NCI-H460 (cell line): ENCODE measurements around the gene CCDC51. TPM values are rescaled to one million over a fixed set of nuclear protein-coding genes. Genes with fewer than 3 reads are reported as not detected.

Experiments
- DNase-seq: peaks from one replicate; pipeline ENCODE4 v3.0.0-alpha.2; 2016; ENCODE audit warnings: low read depth; ENCODE audit errors: extremely low read depth
- total RNA-seq: library from RNA; depleted of rRNA; stranded (reverse); fragments of >200 nt; shearing (Covaris generic); gene quantifications from 2 replicates; pipeline ENCODE4 v1.2.3, GENCODE V29; 2014; rRNA removed

CCDC51 gene
- total RNA-seq, 1 experiment from 2014 or later, result 20.5 TPM

DNA sequence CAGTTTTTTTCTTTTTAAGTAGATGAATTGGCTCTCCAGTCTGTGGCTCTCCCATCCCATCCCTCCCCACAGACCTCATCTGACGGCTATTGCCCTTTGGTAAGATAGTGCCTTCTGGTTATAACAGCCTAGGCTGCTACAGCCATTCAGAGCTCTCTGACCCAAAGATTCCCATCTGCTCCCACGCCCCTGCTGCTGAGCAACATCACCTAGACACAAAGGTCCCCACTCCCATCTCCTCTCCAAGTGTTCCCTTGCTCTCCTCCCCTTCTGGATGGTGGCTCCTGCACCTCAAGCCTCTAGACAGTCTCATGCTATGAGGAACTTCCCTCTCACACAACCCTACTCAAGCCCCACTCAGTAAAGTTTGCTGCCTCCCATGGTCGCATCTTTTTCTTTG lies 44.2 kb downstream of the CCDC51 start:
- no peak for DNase-seq

- DNase-seq, result no peak
Observed at GRCh38 chr3:48394391-48394790, 45.5 kb downstream of the CCDC51 start.

- DNase-seq, result no peak
Observed at GRCh38 chr3:48388966-48389365, 51.0 kb downstream of the CCDC51 start.

DNA sequence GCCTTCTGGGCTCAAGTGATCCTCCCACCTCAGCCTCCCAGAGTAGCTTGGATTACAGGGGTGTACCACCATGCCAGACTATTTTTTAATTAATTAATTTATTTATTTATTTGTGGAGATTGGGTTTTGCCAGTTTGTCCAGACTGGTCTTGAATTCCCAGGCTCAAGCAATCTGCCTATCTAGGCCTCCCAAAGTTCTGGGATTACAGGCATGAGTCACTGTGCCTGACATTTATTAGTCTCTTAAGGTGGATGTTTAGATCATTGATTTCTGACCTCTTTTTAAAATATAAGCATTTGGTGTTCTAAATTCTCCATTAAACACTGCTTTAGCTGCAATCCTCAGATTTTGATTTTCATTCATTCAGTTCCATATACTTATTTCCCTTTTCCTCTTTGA lies 52.3 kb downstream of the CCDC51 start:
- no peak for DNase-seq

Other genes with a start within 250 kb of the CCDC51 start
- gene CAMP, start 216.6 kb downstream of the CCDC51 start, total RNA-seq, result not detected in 2 replicates
- 4.3 and 4.7 TPM in 2 replicates for gene ZNF589, start 199.0 kb downstream of the CCDC51 start, total RNA-seq
- 20.6 and 24.5 TPM in 2 replicates for gene NME6, start 138.8 kb downstream of the CCDC51 start, total RNA-seq
- not detected in 2 replicates for gene SPINK8, start 106.5 kb downstream of the CCDC51 start, total RNA-seq
- not detected in 2 replicates for gene FBXW12, start 67.9 kb downstream of the CCDC51 start, total RNA-seq
- gene PLXNB1, start 10.0 kb downstream of the CCDC51 start, total RNA-seq, result 4.3 and 5.6 TPM in 2 replicates
- 392 and 447 TPM in 2 replicates for gene TMA7, start 138 bp upstream of the CCDC51 start, total RNA-seq
- 5.6 and 5.9 TPM in 2 replicates for gene ATRIP, start 6.6 kb upstream of the CCDC51 start, total RNA-seq
- 124 and 139 TPM in 2 replicates for gene SHISA5, start 64.1 kb upstream of the CCDC51 start, total RNA-seq
- gene PFKFB4, start 116.7 kb upstream of the CCDC51 start, total RNA-seq, result 5.7 and 6.8 TPM in 2 replicates
- not detected in 2 replicates for gene UCN2, start 123.7 kb upstream of the CCDC51 start, total RNA-seq
- gene COL7A1, start 155.2 kb upstream of the CCDC51 start, total RNA-seq, result 0.63 and 4.2 TPM in 2 replicates
- gene UQCRC1, start 169.5 kb upstream of the CCDC51 start, total RNA-seq, result 193 and 196 TPM in 2 replicates
- not detected in 2 replicates for gene TMEM89, start 181.7 kb upstream of the CCDC51 start, total RNA-seq
- gene SLC26A6, start 195.3 kb upstream of the CCDC51 start, total RNA-seq, result 7.7 and 9.4 TPM in 2 replicates
- 0.79 and 1.4 TPM in 2 replicates for gene CELSR3, start 222.8 kb upstream of the CCDC51 start, total RNA-seq
- gene NCKIPSD, start 245.8 kb upstream of the CCDC51 start, total RNA-seq, result 15.9 and 17.2 TPM in 2 replicates